HL-60/S4 treated with retinoic acid at 250 ng/mL for 4 days and 3 days (cell line): ENCODE measurements around the gene MMP24.

Experiments used
- in situ Hi-C: fragments of 300-500 bp; cut with MboI; formaldehyde crosslinking; loops from 2 replicates; pipeline ENCODE4 v1.7.0; 2022; ENCODE audit warnings: low sequenced_read_pairs

MMP24 gene

GRCh38 chr20:35326021-35326739 lies 99.7 kb downstream of the MMP24 start:
- in situ Hi-C loops = no loop called here
